ENCODE results near the gene KIF2C.

DNA sequence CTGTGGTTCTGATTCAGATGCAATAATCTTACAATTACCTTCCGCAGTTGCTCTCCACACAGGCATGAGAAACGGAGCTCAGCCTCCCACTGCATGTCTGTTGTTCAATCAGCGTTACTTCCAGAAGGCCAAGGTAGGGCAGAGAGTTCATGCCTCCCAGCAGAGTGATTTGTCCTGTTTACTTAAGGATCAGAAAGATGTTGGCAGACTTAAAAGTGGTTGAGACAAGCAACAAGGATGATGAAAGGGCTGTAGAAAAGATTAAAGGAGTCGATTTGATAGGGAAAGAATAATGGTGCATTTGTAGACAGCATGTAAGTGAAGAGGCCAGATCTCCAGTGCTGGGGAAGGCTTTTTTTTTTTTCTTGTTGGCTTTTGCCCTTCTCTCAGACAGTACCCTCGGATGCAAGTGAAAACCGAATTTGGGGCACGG lies 38.5 kb upstream of the KIF2C start:
- TF ChIP-seq, protein P1, sequence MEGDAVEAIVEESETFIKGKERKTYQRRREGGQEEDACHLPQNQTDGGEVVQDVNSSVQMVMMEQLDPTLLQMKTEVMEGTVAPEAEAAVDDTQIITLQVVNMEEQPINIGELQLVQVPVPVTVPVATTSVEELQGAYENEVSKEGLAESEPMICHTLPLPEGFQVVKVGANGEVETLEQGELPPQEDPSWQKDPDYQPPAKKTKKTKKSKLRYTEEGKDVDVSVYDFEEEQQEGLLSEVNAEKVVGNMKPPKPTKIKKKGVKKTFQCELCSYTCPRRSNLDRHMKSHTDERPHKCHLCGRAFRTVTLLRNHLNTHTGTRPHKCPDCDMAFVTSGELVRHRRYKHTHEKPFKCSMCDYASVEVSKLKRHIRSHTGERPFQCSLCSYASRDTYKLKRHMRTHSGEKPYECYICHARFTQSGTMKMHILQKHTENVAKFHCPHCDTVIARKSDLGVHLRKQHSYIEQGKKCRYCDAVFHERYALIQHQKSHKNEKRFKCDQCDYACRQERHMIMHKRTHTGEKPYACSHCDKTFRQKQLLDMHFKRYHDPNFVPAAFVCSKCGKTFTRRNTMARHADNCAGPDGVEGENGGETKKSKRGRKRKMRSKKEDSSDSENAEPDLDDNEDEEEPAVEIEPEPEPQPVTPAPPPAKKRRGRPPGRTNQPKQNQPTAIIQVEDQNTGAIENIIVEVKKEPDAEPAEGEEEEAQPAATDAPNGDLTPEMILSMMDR (IDR thresholded peaks at IDR 0.05), result no peak
- TF ChIP-seq, protein P2, sequence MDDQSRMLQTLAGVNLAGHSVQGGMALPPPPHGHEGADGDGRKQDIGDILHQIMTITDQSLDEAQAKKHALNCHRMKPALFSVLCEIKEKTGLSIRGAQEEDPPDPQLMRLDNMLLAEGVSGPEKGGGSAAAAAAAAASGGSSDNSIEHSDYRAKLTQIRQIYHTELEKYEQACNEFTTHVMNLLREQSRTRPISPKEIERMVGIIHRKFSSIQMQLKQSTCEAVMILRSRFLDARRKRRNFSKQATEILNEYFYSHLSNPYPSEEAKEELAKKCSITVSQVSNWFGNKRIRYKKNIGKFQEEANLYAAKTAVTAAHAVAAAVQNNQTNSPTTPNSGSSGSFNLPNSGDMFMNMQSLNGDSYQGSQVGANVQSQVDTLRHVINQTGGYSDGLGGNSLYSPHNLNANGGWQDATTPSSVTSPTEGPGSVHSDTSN (IDR thresholded peaks at IDR 0.05), result no peak
- TF ChIP-seq RAD21 (IDR thresholded peaks at IDR 0.05; ENCODE audit: low read length) (no peak), POLR2AphosphoS5 (IDR thresholded peaks at IDR 0.05; ENCODE audit: low read depth, low read length) (no peak), MXI1 (IDR thresholded peaks at IDR 0.05; ENCODE audit: low read depth, low read length) (no peak)
- TF ChIP-seq, protein P3, sequence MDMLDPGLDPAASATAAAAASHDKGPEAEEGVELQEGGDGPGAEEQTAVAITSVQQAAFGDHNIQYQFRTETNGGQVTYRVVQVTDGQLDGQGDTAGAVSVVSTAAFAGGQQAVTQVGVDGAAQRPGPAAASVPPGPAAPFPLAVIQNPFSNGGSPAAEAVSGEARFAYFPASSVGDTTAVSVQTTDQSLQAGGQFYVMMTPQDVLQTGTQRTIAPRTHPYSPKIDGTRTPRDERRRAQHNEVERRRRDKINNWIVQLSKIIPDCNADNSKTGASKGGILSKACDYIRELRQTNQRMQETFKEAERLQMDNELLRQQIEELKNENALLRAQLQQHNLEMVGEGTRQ (IDR thresholded peaks at IDR 0.05; ENCODE audit: borderline replicate concordance, low read depth, low read length), result no peak
